Heart left ventricle (tissue), 16 donors: ENCODE measurements around the gene UBE2F. TPM values are rescaled to one million over a fixed set of nuclear protein-coding genes. Genes with fewer than 3 reads are reported as not detected.
A peak's percentile ranks its signal among the peaks of the same experiment; 100 is the strongest.

Experiments used
- ATAC-seq, 4 donors: fragments of 200-7000 bp; cut with Tn5 transposase; one replicate each; pipeline ENCODE4 v1.9.1; 2020 to 2022; ENCODE audit warnings: moderate library complexity in 4 of 4, mild to moderate bottlenecking in 3 of 4, moderate number of reproducible peaks in 1 of 4
- DNase-seq, 5 donors: peaks; one replicate each; pipeline ENCODE4 v3.0.0-alpha.2; 2020
- H3K27ac ChIP-seq, 12 donors: fragments of 200-600 bp; sonication (generic) in 4 of 12; one replicate each; pipeline versions ENCODE4 v1.5.0 to v1.8.0; 2016 to 2022; ENCODE audit warnings: mild to moderate bottlenecking in 2 of 12
- H3K27me3 ChIP-seq, 9 donors: fragments of 200-600 bp; sonication (generic) in 2 of 9; one replicate each; pipeline versions ENCODE4 v1.5.1 to v1.8.0; 2016 to 2022; ENCODE audit warnings: mild to moderate bottlenecking in 3 of 9
- H3K36me3 ChIP-seq, 9 donors: fragments of 200-600 bp; sonication (generic) in 2 of 9; one replicate each; pipeline versions ENCODE4 v1.5.0 to v1.8.0; 2018 to 2022; ENCODE audit warnings: mild to moderate bottlenecking in 2 of 9
- H3K4me1 ChIP-seq, 12 donors: fragments of 200-600 bp; sonication (generic) in 4 of 12; one replicate each; pipeline versions ENCODE4 v1.5.0 to v1.8.0; 2016 to 2022; ENCODE audit warnings: mild to moderate bottlenecking in 3 of 12
- H3K4me3 ChIP-seq, 12 donors: fragments of 200-600 bp; sonication (generic) in 4 of 12; one replicate each; pipeline versions ENCODE4 v1.5.0 to v1.8.0; 2017 to 2022; ENCODE audit warnings: mild to moderate bottlenecking in 9 of 12, moderate library complexity in 4 of 12
- H3K9me3 ChIP-seq, 12 donors: fragments of 200-600 bp; sonication (generic) in 4 of 12; one replicate each; pipeline versions ENCODE4 v1.5.0 to v1.8.0; 2016 to 2022; ENCODE audit warnings: mild to moderate bottlenecking in 1 of 12
- CTCF ChIP-seq, 12 donors: fragments of 200-600 bp; sonication (generic) in 4 of 12; IDR thresholded peaks; one replicate each; pipeline versions ENCODE4 v1.5.0 to v1.8.0; 2018 to 2022; ENCODE audit warnings: antibody characterized with exemption in 12 of 12, mild to moderate bottlenecking in 5 of 12
- POLR2A ChIP-seq, 2 donors: fragments of 450-650 bp; IDR thresholded peaks; one replicate each; pipeline ENCODE4 v1.6.1; 2017; ENCODE audit warnings: antibody characterized with exemption in 2 of 2, mild to moderate bottlenecking in 2 of 2, moderate library complexity in 2 of 2
- WGBS, 4 donors: extraction: QIAGEN DNeasy Blood & Tissue Kit in 2 of 4; methylation state at CpG; one replicate each; pipeline versions ENCODE4 v1.1.5 to v1.1.7; 2013 to 2018; 5-methylcytosine and 5-hydroxymethylcytosine counted together
- intact Hi-C, 10 donors: fragments of 100-400 bp; cut with DNase I; formaldehyde crosslinking; loops; one replicate each; pipeline versions ENCODE4 v1.11.1 to v1.14.2; 2022
- polyA plus RNA-seq, 2 donors: library from polyadenylated mRNA; stranded (reverse); fragments of 200-250 nt; gene quantifications; one replicate each; pipeline ENCODE4 v1.2.3, GENCODE V29; 2013
- total RNA-seq, 9 donors: library from RNA; depleted of rRNA in 2 of 9; stranded (reverse); fragments of >200 nt in 2 of 9; fragmentation: NEBNext Ultra II Directional in 3 of 9; extraction: Animal tissue kit (Norgen Biotek cat#: 25700) in 3 of 9; gene quantifications; one replicate each; pipeline versions ENCODE4 v1.1.0 to v1.2.4, GENCODE V29; 2016 to 2023
- donor health status: ischemic (EF 13 %, LVEDD 7.1; RV severe dilation, severe dysfunction).
- donor health status: healthy with polysubstance abuse.
- donor health status: DM: no; HTN: yes; CAD: no.
- donor health status: DM: no; HTN: no; CAD: no.
- donor health status: ischemic (EF 25% LVEDD 6.9; RV normal size, moderate dysfunction).
- donor health status: ischemic (EF 25% LVEDD 5.7; RV mildly dilated, moderate dysfunction).
- donor health status: healthy.
- donor health status: DM: yes; HTN: yes; CAD: no.
- donor health status: ischemic (EF 35%, LVEDD 5.7; RV mildly dilated, moderate dysfunction).
- donor health status: nonischemic (EF 11% LVEDD 7.7; RV severe dilation, severe dysfunction).
- donor health status: DM: yes; HTN: yes; CAD: no.
- donor health status: PGD.
- donor health status: ischemic (EF 29% LVEDD 5.4; RV normal size, mild dysfunction).
- donor health status: nonischemic (EF 23%, LVEDD 6.1; RV moderate dilation, normal function).

Gene UBE2F
- total and polyA plus RNA-seq, 11 donors = 54.2 to 83.4 (median 60.6) TPM

DNA sequence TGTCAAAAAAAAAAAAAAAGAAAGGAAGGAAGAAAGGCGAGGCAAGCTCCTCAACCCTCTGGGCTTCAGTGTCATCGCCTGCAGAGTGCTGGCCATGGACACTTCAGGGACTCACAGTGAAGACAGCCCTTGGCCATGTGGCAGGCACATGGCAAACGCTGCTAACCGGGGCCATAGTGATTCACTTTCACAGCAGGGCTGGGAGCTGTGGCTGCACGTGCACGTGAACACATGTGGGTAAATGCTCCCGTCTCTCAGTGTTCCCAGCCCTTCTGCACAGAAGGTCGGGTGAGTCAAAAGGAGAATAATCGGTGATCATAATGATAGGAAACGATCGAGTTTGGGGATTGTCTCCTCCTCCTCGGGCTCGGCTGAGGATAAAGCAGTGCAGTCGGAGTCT lies 46.1 kb upstream of the UBE2F start:
- TF ChIP-seq POLR2A (IDR thresholded peaks at IDR 0.05) (no peak), CTCF (IDR thresholded peaks at IDR 0.05) (no peak)
- Histone ChIP-seq H3K9me3 (no peaks in the 10 kb centered on the region), H3K4me1 (peaks cover 0 to 14% (median 6%) of the 10 kb centered on the region in 12 donors), H3K36me3 (no peaks in the 10 kb centered on the region), H3K27ac (no peak overlapping the region), H3K4me3 (no peak overlapping the region), H3K27me3 (no peaks in the 10 kb centered on the region)
- no peak for ATAC-seq
- WGBS, 4 donors = 87 to 89% (median 88%) methylated on average over 14 of the region's 14 CpGs
- DNase-seq = no peak
- intact Hi-C loops = loop anchor here in 2 of 10 donors (5.0 to 10.0 kb wide), 2 partner anchors 342 to 344 kb away; no protein-coding TSS in a partner anchor

- peak overlapping the region in 1 of 12 donors; percentile 75 for H3K27ac ChIP-seq
- no peak for DNase-seq
- H3K9me3 ChIP-seq = no peaks in the 10 kb centered on the region
- H3K27me3 ChIP-seq = no peaks in the 10 kb centered on the region
- intact Hi-C loops = loop anchor here in 3 of 10 donors (2.0 to 10.0 kb wide), 3 partner anchors 47 to 343 kb away; no protein-coding TSS in a partner anchor
- H3K4me3 ChIP-seq = no peak overlapping the region
- no peak for TF ChIP-seq POLR2A (IDR thresholded peaks at IDR 0.05)
- no peak for TF ChIP-seq CTCF (IDR thresholded peaks at IDR 0.05)
- H3K4me1 ChIP-seq = peaks cover 0 to 14% (median 6%) of the 10 kb centered on the region in 12 donors
- ATAC-seq = no peak
- H3K36me3 ChIP-seq = no peaks in the 10 kb centered on the region
- 92 to 97% (median 95%) methylated on average over 10 of the region's 10 CpGs for WGBS, 4 donors
These were observed 44.8 kb upstream of the UBE2F start for GRCh38 chr2:237921967-237922492.

GRCh38 chr2:237922641-237923361 lies 44.0 kb upstream of the UBE2F start:
- Histone ChIP-seq H3K4me1 (peaks cover 0 to 14% (median 6%) of the 10 kb centered on the region in 12 donors), H3K4me3 (peak overlapping the region in 5 of 12 donors; percentile 34 to 50 (median 38)), H3K27ac (peak overlapping the region in 7 of 12 donors; percentile 29 to 75 (median 57)), H3K27me3 (no peaks in the 10 kb centered on the region), H3K36me3 (no peaks in the 10 kb centered on the region), H3K9me3 (no peaks in the 10 kb centered on the region)
- TF ChIP-seq CTCF (IDR thresholded peaks at IDR 0.05) (no peak), POLR2A (IDR thresholded peaks at IDR 0.05) (no peak)
- DNase-seq = no peak
- intact Hi-C loops = loop anchor here in 3 of 10 donors (2.0 to 10.0 kb wide), 3 partner anchors 46 to 342 kb away; no protein-coding TSS in a partner anchor
- peak; percentile 15 to 31 (median 26) for ATAC-seq
- WGBS, 4 donors = 57 to 71% (median 65%) methylated on average over 13 of the region's 13 CpGs
